OCI-M2 (cell line): Measurements from ENCODE around the gene LIX1L.

ENCODE experiments used
- DNase-seq: peaks from one replicate; lab custom pipeline; 2025; ENCODE audit not compliant: unreplicated experiment; lab: John Stamatoyannopoulos, UW

The LIX1L gene

GRCh38 chr1:145957443-145958319, at the start of gene LIX1L:
Gene LIX1L, minus strand, starts transcription at chr1:145958017. Its CDS starts 90 bp downstream, at chr1:145957927.
- peak; percentile 85 for DNase-seq

- DNase-seq = no peak
These were observed 43.9 kb upstream of the LIX1L start for GRCh38 chr1:146001709-146002108.

GRCh38 chr1:145999321-146000024, 41.7 kb upstream of the LIX1L start:
- DNase-seq = no peak

- DNase-seq = no peak
These were observed 39.9 kb upstream of the LIX1L start for GRCh38 chr1:145997718-145998023.

GRCh38 chr1:145997016-145997717, 39.4 kb upstream of the LIX1L start:
- no peak for DNase-seq

GRCh38 chr1:145996433-145997015, 38.7 kb upstream of the LIX1L start, which contains the start of gene TXNIP:
Gene TXNIP, minus strand, starts transcription at chr1:145996579. Its CDS starts 313 bp downstream, at chr1:145996266.
- DNase-seq = peak; percentile 83

GRCh38 chr1:145995964-145996432, 38.2 kb upstream of the LIX1L start:
- no peak for DNase-seq

- no peak for DNase-seq
These were observed 37.5 kb upstream of the LIX1L start for GRCh38 chr1:145995148-145995881.

- DNase-seq = no peak
These were observed 36.7 kb upstream of the LIX1L start for GRCh38 chr1:145994391-145995120.

- DNase-seq = no peak
These were observed 36.0 kb upstream of the LIX1L start for GRCh38 chr1:145993618-145994390.

GRCh38 chr1:145992958-145993617, 35.3 kb upstream of the LIX1L start:
- DNase-seq = no peak

- DNase-seq = no peak
These were observed 34.7 kb upstream of the LIX1L start for GRCh38 chr1:145992502-145992936.

GRCh38 chr1:145991735-145992412, 34.1 kb upstream of the LIX1L start:
- DNase-seq = no peak

GRCh38 chr1:145990249-145990855, 32.5 kb upstream of the LIX1L start:
- no peak for DNase-seq

- no peak for DNase-seq
These were observed 31.0 kb upstream of the LIX1L start for GRCh38 chr1:145988773-145989172.

- DNase-seq = no peak
These were observed 30.1 kb upstream of the LIX1L start for GRCh38 chr1:145987926-145988325.

GRCh38 chr1:145986551-145986950, 28.7 kb upstream of the LIX1L start:
- no peak for DNase-seq
